PFSK-1 (cell line): ENCODE measurements around the gene LRRN4CL.
A peak's percentile ranks its signal among the peaks of the same experiment; 100 is the strongest.

Source experiments
- POLR2AphosphoS5 ChIP-seq: IDR thresholded peaks from 2 replicates; pipeline ENCODE4 v1.6.1; 2012; ENCODE audit warnings: low read depth, mild to moderate bottlenecking, control low read depth, low read length, moderate library complexity
- TAF1 ChIP-seq: IDR thresholded peaks from 2 replicates; pipeline ENCODE4 v1.6.1; 2012; ENCODE audit warnings: low read length, control low read depth, borderline replicate concordance; ENCODE audit not compliant: insufficient read depth

DNA sequence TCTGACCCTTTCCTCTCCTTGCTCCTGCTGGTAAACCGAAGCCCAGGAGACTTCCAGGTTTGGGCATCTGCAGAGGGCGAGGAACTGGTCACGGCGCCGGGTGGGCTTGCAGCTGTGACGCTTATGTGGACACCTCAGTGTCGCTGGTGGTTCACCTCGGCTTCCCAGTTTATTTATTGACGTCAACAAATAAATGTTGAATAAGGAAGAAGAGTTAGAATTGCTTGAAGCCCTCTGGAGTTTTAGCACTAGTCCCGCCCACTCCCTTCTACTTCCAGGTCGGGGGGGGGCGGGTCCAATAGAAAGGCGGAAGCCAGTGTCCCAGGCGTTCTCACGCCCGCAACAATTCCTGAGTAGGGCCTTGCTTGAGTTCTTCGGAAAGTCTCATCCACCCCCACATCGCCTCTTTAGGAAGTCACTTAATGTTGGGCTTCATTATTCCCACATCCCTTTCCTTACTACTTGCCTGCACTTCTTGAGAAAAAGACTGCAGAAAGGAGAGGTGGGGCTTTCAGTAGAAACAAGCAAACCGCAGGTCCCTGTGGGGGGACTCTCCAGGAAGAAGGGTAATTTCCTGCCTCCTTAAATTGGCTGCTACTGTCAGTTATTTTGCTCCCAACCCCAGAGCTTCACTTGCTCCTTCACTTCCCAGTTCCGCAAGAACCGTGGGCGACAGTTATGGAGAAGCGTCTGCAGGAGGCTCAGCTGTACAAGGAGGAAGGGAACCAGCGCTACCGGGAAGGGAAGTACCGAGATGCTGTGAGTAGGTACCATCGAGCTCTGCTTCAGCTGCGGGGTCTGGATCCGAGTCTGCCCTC is 39.0 kb upstream of the LRRN4CL start, which contains the start of gene TTC9C:
- TF ChIP-seq POLR2AphosphoS5 (peak; percentile 71; the same call in 1 of the 2 replicates), TAF1 (peak; percentile 72)
